ENCODE results near the gene INPP5B.
"Not testable (repeated sequence)": the region's sequence is repeated elsewhere in the genome, so short reads cannot be mapped to it uniquely, and the experiment has no call there.

The INPP5B gene

GRCh38 chr1:37902983-37903382 is 43.9 kb downstream of the INPP5B start:
- no peak for DNase-seq (ENCODE audit: low read depth)
- no peak overlapping the region for H3K4me3 ChIP-seq (ENCODE audit: low read depth, low read length)
- TF ChIP-seq CTCF (IDR thresholded peaks at IDR 0.05; ENCODE audit: low read depth, low read length, missing control alignments), result no peak
- in situ Hi-C loops (cut with HindIII; ENCODE audit: low sequenced_read_pairs), result no loop called here

GRCh38 chr1:37901893-37902225 is 45.0 kb downstream of the INPP5B start:
- TF ChIP-seq CTCF (IDR thresholded peaks at IDR 0.05; ENCODE audit: low read depth, low read length, missing control alignments), result no peak
- in situ Hi-C loops (cut with HindIII; ENCODE audit: low sequenced_read_pairs), result no loop called here
- H3K4me3 ChIP-seq (ENCODE audit: low read depth, low read length), result no peak overlapping the region
- DNase-seq (ENCODE audit: low read depth), result no peak

- TF ChIP-seq CTCF (IDR thresholded peaks at IDR 0.05; ENCODE audit: low read depth, low read length, missing control alignments), result no peak
- H3K4me3 ChIP-seq (ENCODE audit: low read depth, low read length), result no peak overlapping the region
- in situ Hi-C loops (cut with HindIII; ENCODE audit: low sequenced_read_pairs), result no loop called here
- DNase-seq (ENCODE audit: low read depth), result no peak
Measured at GRCh38 chr1:37901191-37901892, 45.5 kb downstream of the INPP5B start.

GRCh38 chr1:37897563-37897962 is 49.3 kb downstream of the INPP5B start:
- in situ Hi-C loops (cut with HindIII; ENCODE audit: low sequenced_read_pairs); DNase-seq (ENCODE audit: low read depth); H3K4me3 ChIP-seq (ENCODE audit: low read depth, low read length): not testable (repeated sequence)

GRCh38 chr1:37893673-37894072 is 53.2 kb downstream of the INPP5B start:
- no peak for TF ChIP-seq CTCF (IDR thresholded peaks at IDR 0.05; ENCODE audit: low read depth, low read length, missing control alignments)
- in situ Hi-C loops (cut with HindIII; ENCODE audit: low sequenced_read_pairs), result loop anchor here (5.0 kb wide), 1 partner anchor 36 kb away; the partner anchor contains the start of gene MTF1
- H3K4me3 ChIP-seq (ENCODE audit: low read depth, low read length), result no peak overlapping the region
- no peak for DNase-seq (ENCODE audit: low read depth)

- in situ Hi-C loops (cut with HindIII; ENCODE audit: low sequenced_read_pairs), result loop anchor here (5.0 kb wide), 1 partner anchor 35 kb away; the partner anchor contains the start of gene MTF1
- DNase-seq (ENCODE audit: low read depth), result no peak
Measured at GRCh38 chr1:37892151-37893047, 54.5 kb downstream of the INPP5B start.

More at GRCh38 chr1:37892151-37893047, 54.5 kb downstream of the INPP5B start:
- H3K4me3 ChIP-seq (ENCODE audit: low read depth, low read length), result no peak overlapping the region
- no peak for TF ChIP-seq CTCF (IDR thresholded peaks at IDR 0.05; ENCODE audit: low read depth, low read length, missing control alignments)
